Parathyroid adenoma (tissue), 2 donors: ENCODE measurements around the gene CEP112.

Experiments
- H2AFZ ChIP-seq: fragments of 300-600 bp; sonication (generic); one replicate; pipeline ENCODE4 v1.7.0; 2017; ENCODE audit warnings: antibody characterized with exemption, mild to moderate bottlenecking
- H3K27ac ChIP-seq: fragments of 300-600 bp; sonication (generic); one replicate; pipeline ENCODE4 v1.7.0; 2017
- H3K27me3 ChIP-seq: fragments of 300-600 bp; sonication (generic); one replicate; pipeline ENCODE4 v1.7.0; 2017; ENCODE audit warnings: low read length; ENCODE audit not compliant: control insufficient read depth, insufficient read depth
- H3K36me3 ChIP-seq: fragments of 300-600 bp; sonication (generic); one replicate; pipeline ENCODE4 v1.7.0; 2017; ENCODE audit warnings: low read length; ENCODE audit not compliant: control insufficient read depth, insufficient read depth
- H3K4me1 ChIP-seq: fragments of 300-600 bp; sonication (generic); one replicate; pipeline ENCODE4 v1.7.0; 2017; ENCODE audit warnings: control low read depth
- H3K4me2 ChIP-seq: fragments of 300-600 bp; sonication (generic); one replicate; pipeline ENCODE4 v1.7.0; 2017; ENCODE audit warnings: low read length
- H3K4me3 ChIP-seq: fragments of 300-600 bp; sonication (generic); one replicate; pipeline ENCODE4 v1.7.0; 2017; ENCODE audit warnings: low read depth, low read length
- H3K79me2 ChIP-seq: fragments of 300-600 bp; sonication (generic); one replicate; pipeline ENCODE4 v1.7.0; 2017; ENCODE audit warnings: control low read depth
- H3K9ac ChIP-seq: fragments of 300-600 bp; sonication (generic); one replicate; pipeline ENCODE4 v1.7.0; 2017; ENCODE audit warnings: mild to moderate bottlenecking
- H3K9me3 ChIP-seq: fragments of 300-600 bp; sonication (generic); one replicate; pipeline ENCODE4 v1.7.0; 2017; ENCODE audit warnings: low read length; ENCODE audit not compliant: control insufficient read depth
- CTCF ChIP-seq: fragments of 300-600 bp; sonication (generic); IDR thresholded peaks from one replicate; pipeline ENCODE4 v1.7.0; 2017; ENCODE audit warnings: antibody characterized with exemption, mild to moderate bottlenecking
- donor health status: primary hyperparathyroidism.

CEP112 gene

GRCh38 chr17:65942592-65942991 lies 249.3 kb downstream of the CEP112 start:
- no peak for TF ChIP-seq CTCF
- Histone ChIP-seq H3K36me3 (no peaks in the 10 kb centered on the region), H3K27ac (no peak overlapping the region), H3K9me3 (no peaks in the 10 kb centered on the region), H3K79me2 (no peaks in the 10 kb centered on the region), H3K4me1 (no peaks in the 10 kb centered on the region), H2AFZ (no peak overlapping the region), H3K27me3 (no peaks in the 10 kb centered on the region), H3K9ac (no peak overlapping the region), H3K4me2 (no peak overlapping the region), H3K4me3 (no peak overlapping the region)

- no peak for TF ChIP-seq CTCF
- Histone ChIP-seq H3K4me1 (no peaks in the 10 kb centered on the region), H3K27ac (no peak overlapping the region), H3K4me2 (no peak overlapping the region), H3K36me3 (no peaks in the 10 kb centered on the region), H2AFZ (no peak overlapping the region), H3K9ac (no peak overlapping the region), H3K4me3 (no peak overlapping the region), H3K9me3 (no peaks in the 10 kb centered on the region), H3K79me2 (no peaks in the 10 kb centered on the region), H3K27me3 (no peaks in the 10 kb centered on the region)
Observed at GRCh38 chr17:65941356-65941899, 250.5 kb downstream of the CEP112 start.

GRCh38 chr17:65936013-65936412 lies 255.9 kb downstream of the CEP112 start:
- H2AFZ ChIP-seq: no peak overlapping the region
- no peaks in the 10 kb centered on the region for H3K79me2 ChIP-seq
- H3K9me3 ChIP-seq: no peaks in the 10 kb centered on the region
- no peaks in the 10 kb centered on the region for H3K4me1 ChIP-seq
- no peaks in the 10 kb centered on the region for H3K36me3 ChIP-seq
- H3K27me3 ChIP-seq: no peaks in the 10 kb centered on the region
- H3K4me3 ChIP-seq: no peak overlapping the region
- no peak overlapping the region for H3K9ac ChIP-seq
- no peak overlapping the region for H3K4me2 ChIP-seq
- TF ChIP-seq CTCF: no peak
- no peak overlapping the region for H3K27ac ChIP-seq

GRCh38 chr17:65933290-65933689 lies 258.6 kb downstream of the CEP112 start:
- Histone ChIP-seq H3K36me3 (no peaks in the 10 kb centered on the region), H3K4me1 (no peaks in the 10 kb centered on the region), H2AFZ (no peak overlapping the region), H3K4me2 (no peak overlapping the region), H3K27me3 (no peaks in the 10 kb centered on the region), H3K9me3 (no peaks in the 10 kb centered on the region), H3K27ac (no peak overlapping the region), H3K4me3 (no peak overlapping the region), H3K9ac (no peak overlapping the region), H3K79me2 (no peaks in the 10 kb centered on the region)
- TF ChIP-seq CTCF: no peak
